OCI-LY1 (cell line): ENCODE data around the gene NUP188.
A peak's percentile ranks its signal among the peaks of the same experiment; 100 is the strongest.

ENCODE experiments used
- H2AFZ ChIP-seq: fragments of 200-600 bp; sonication (generic), shearing (Covaris generic); 2 replicates; pipeline ENCODE4 v1.6.0; 2014; ENCODE audit warnings: antibody characterized with exemption, mild to moderate bottlenecking, low read length
- H3F3A ChIP-seq: fragments of 200-600 bp; sonication (generic), shearing (Covaris generic); 2 replicates; pipeline ENCODE4 v1.6.0; 2014; ENCODE audit warnings: mild to moderate bottlenecking, antibody characterized with exemption, low read length, moderate library complexity; ENCODE audit not compliant: insufficient read depth
- H3K27ac ChIP-seq: fragments of 200-600 bp; sonication (generic); 2 replicates; pipeline ENCODE4 v1.5.1; 2014; ENCODE audit warnings: low read length, mixed run types, mild to moderate bottlenecking, low read depth; ENCODE audit not compliant: poor library complexity, severe bottlenecking
- H3K27me3 ChIP-seq: fragments of 200-600 bp; sonication (generic); 2 replicates; pipeline ENCODE4 v1.6.0; 2014; ENCODE audit warnings: antibody characterized with exemption, mild to moderate bottlenecking, low read length, moderate library complexity; ENCODE audit not compliant: insufficient read depth
- H3K36me3 ChIP-seq: fragments of 200-600 bp; sonication (generic); 2 replicates; pipeline ENCODE4 v1.6.1; 2014; ENCODE audit warnings: mild to moderate bottlenecking, antibody characterized with exemption, low read length, moderate library complexity, mixed read lengths; ENCODE audit not compliant: insufficient read depth
- H3K4me1 ChIP-seq: fragments of 200-600 bp; sonication (generic); 2 replicates; pipeline ENCODE4 v1.5.1; 2014; ENCODE audit warnings: mild to moderate bottlenecking, low read length, moderate library complexity; ENCODE audit not compliant: insufficient read depth, severe bottlenecking
- H3K4me2 ChIP-seq: fragments of 200-600 bp; sonication (generic), shearing (Covaris generic); 2 replicates; pipeline ENCODE4 v1.6.1; 2014; ENCODE audit warnings: low read length
- H3K4me3 ChIP-seq: fragments of 200-600 bp; sonication (generic); 2 replicates; pipeline ENCODE4 v1.5.1; 2014; ENCODE audit warnings: low read length, low read depth, mild to moderate bottlenecking, mixed read lengths; ENCODE audit not compliant: poor library complexity, severe bottlenecking
- H3K79me2 ChIP-seq: fragments of 200-600 bp; shearing (Covaris generic); 2 replicates; pipeline ENCODE4 v1.6.1; 2016; ENCODE audit warnings: mixed run types, low read length, mixed read lengths; ENCODE audit not compliant: insufficient read depth
- H3K9ac ChIP-seq: fragments of 200-600 bp; sonication (generic), shearing (Covaris generic); 2 replicates; pipeline ENCODE4 v1.6.1; 2014; ENCODE audit warnings: mild to moderate bottlenecking, low read length, mixed read lengths
- H3K9me2 ChIP-seq: fragments of 200-600 bp; sonication (generic), shearing (Covaris generic); 2 replicates; pipeline ENCODE4 v1.6.1; 2014; ENCODE audit warnings: low read depth, mild to moderate bottlenecking, low read length, mixed read lengths
- H3K9me3 ChIP-seq: fragments of 200-600 bp; shearing (Covaris generic); 2 replicates; pipeline ENCODE4 v1.6.1; 2014; ENCODE audit warnings: low read length, mixed read lengths
- H4K20me1 ChIP-seq: fragments of 200-600 bp; sonication (generic), shearing (Covaris generic); 2 replicates; pipeline ENCODE4 v1.6.0; 2016; ENCODE audit warnings: mild to moderate bottlenecking, low read length; ENCODE audit not compliant: insufficient read depth
- CTCF ChIP-seq: fragments of 200-600 bp; sonication (generic), shearing (Covaris generic); IDR thresholded peaks from 2 replicates; pipeline ENCODE4 v1.5.1; 2017; ENCODE audit warnings: mild to moderate bottlenecking, antibody characterized with exemption, low read length, moderate library complexity, mixed read lengths
- EZH2 ChIP-seq: fragments of 200-600 bp; sonication (generic), shearing (Covaris generic); IDR thresholded peaks from 2 replicates; pipeline ENCODE4 v1.8.0; 2017; ENCODE audit warnings: borderline replicate concordance, mixed run types, mild to moderate bottlenecking, antibody characterized with exemption, low read length, moderate library complexity, mixed read lengths

NUP188 gene

GRCh38 chr9:128901822-128902221 is 45.7 kb upstream of the NUP188 start:
- no peak overlapping the region for H2AFZ ChIP-seq
- H3K36me3 ChIP-seq = peaks cover 15% of the 10 kb centered on the region; the same call in 1 of the 2 replicates
- H3K4me1 ChIP-seq = peaks cover 17% of the 10 kb centered on the region
- no peak overlapping the region for H3K4me3 ChIP-seq
- no peaks in the 10 kb centered on the region for H3F3A ChIP-seq
- H3K9ac ChIP-seq = peak overlapping the region; percentile 2; the same call in 1 of the 2 replicates
- H3K9me2 ChIP-seq = no peaks in the 10 kb centered on the region
- H3K4me2 ChIP-seq = peak overlapping the region; percentile 20; the same call in 1 of the 2 replicates
- H4K20me1 ChIP-seq = no peaks in the 10 kb centered on the region
- H3K9me3 ChIP-seq = no peaks in the 10 kb centered on the region
- peak overlapping the region; percentile 64 for H3K27ac ChIP-seq
- no peak for TF ChIP-seq CTCF
- TF ChIP-seq EZH2 = no peak
- H3K79me2 ChIP-seq = no peaks in the 10 kb centered on the region
- no peaks in the 10 kb centered on the region for H3K27me3 ChIP-seq

- peak overlapping the region; percentile 20; the same call in 1 of the 2 replicates for H3K4me2 ChIP-seq
- H3K9me3 ChIP-seq = no peaks in the 10 kb centered on the region
Measured at GRCh38 chr9:128902351-128903078, 45.0 kb upstream of the NUP188 start.

DNA sequence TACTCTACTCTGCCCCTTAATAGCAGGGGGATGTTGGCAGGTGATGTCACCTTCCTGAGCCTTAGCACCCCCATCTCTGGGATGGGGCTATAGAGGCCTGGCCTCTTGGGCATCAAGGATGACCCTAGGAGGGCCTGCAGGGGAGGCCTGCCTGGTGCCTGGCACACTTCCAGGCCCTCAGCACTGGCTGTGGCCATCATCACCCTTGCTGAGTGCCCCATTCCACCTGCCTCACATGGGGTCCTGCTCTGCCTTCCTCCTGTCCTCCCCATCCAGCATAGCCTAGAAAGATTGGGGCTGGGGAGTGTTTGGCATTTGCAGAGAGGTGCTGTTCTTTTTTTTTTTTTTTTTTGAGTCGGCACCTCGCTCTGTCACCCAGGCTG is 44.4 kb upstream of the NUP188 start:
- Histone ChIP-seq H4K20me1 (no peaks in the 10 kb centered on the region), H3K9ac (no peak overlapping the region; the same call in 1 of the 2 replicates), H3K4me1 (peaks cover 17% of the 10 kb centered on the region), H3K9me2 (no peaks in the 10 kb centered on the region), H3F3A (no peaks in the 10 kb centered on the region), H3K27me3 (no peaks in the 10 kb centered on the region), H2AFZ (no peak overlapping the region), H3K4me3 (no peak overlapping the region), H3K9me3 (no peaks in the 10 kb centered on the region), H3K79me2 (no peaks in the 10 kb centered on the region), H3K4me2 (no peak overlapping the region), H3K27ac (peak overlapping the region; percentile 64), H3K36me3 (peaks cover 22% of the 10 kb centered on the region)
- TF ChIP-seq EZH2 (no peak), CTCF (no peak)

More at GRCh38 chr9:128902351-128903078, 45.0 kb upstream of the NUP188 start:
- Histone ChIP-seq H3K4me1 (peaks cover 17% of the 10 kb centered on the region), H3F3A (no peaks in the 10 kb centered on the region), H3K79me2 (no peaks in the 10 kb centered on the region), H3K4me3 (no peak overlapping the region), H3K9ac (peak overlapping the region; percentile 35; the same call in 1 of the 2 replicates), H3K27ac (peak overlapping the region; percentile 64), H4K20me1 (no peaks in the 10 kb centered on the region), H3K9me2 (no peaks in the 10 kb centered on the region), H3K36me3 (peaks cover 17% of the 10 kb centered on the region), H3K27me3 (no peaks in the 10 kb centered on the region), H2AFZ (no peak overlapping the region)
- TF ChIP-seq EZH2 (no peak), CTCF (no peak)
